ENCODE results near the gene ZSCAN22. TPM values are rescaled to one million over a fixed set of nuclear protein-coding genes. Genes with fewer than 3 reads are reported as not detected.

The ZSCAN22 gene
- total and polyA plus RNA-seq, 2 donors (not counting 3 experiments of a cell fraction or from before 2014, with no cell fraction given): 3.6 to 3.7 TPM

DNA sequence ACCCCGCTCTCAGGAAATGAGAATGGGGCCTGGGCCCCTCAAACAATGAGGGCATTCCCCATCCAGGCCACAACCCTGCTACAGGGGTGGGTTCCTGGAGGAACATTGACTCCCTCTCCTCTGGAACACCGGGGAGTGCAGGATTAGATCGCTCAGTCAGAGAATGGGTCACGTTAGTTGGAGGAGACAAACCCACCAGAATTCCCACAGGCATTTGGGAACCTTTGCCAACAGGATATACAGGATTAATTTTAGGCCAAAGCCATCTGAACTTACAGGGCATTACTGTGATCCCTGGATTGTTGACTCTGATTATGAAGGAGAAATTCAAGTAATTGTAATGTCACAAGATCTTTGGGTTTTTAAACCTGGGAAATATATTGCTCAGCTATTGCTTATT, 19.1 kb upstream of the ZSCAN22 start:
- POLR2A ChIA-PET: no interaction called here
- no peak for FAIRE-seq

More for the DNA sequence above, 19.1 kb upstream of the ZSCAN22 start:
- Histone ChIP-seq H2AFZ (ENCODE audit: low read depth, low read length) (no peak overlapping the region), H3K9ac (replicated peaks; ENCODE audit: extremely low read depth, insufficient read depth, low read length) (no peak overlapping the region), H3K79me2 (ENCODE audit: control insufficient read depth, insufficient read depth, low read length) (peaks cover 7% of the 10 kb centered on the region), H3K4me2 (ENCODE audit: insufficient read depth, low read length) (no peak overlapping the region), H3K4me3 (replicated peaks in 1 of 3; ENCODE audit: insufficient read depth in 1 of 3, low read depth in 1 of 3, low read length in 3 of 3) (no peak overlapping the region), H3K9me3 (replicated peaks; ENCODE audit: control insufficient read depth, insufficient read depth, low read length) (no peaks in the 10 kb centered on the region), H3K36me3 (ENCODE audit: control insufficient read depth in 2 of 2, extremely low read depth in 1 of 2, insufficient read depth in 2 of 2, low read length in 2 of 2) (peaks cover 0 to 11% of the 10 kb centered on the region in 2 experiments), H3K4me1 (ENCODE audit: control insufficient read depth, extremely low read depth, insufficient read depth, low read length) (peaks cover 9% of the 10 kb centered on the region), H3K27me3 (ENCODE audit: control insufficient read depth in 2 of 2, insufficient read depth in 2 of 2, low read length in 2 of 2) (no peaks in the 10 kb centered on the region), H3K27ac (ENCODE audit: insufficient read depth, low read depth, low read length) (no peak overlapping the region), H3K9me1 (replicated peaks; ENCODE audit: control insufficient read depth, extremely low read depth, insufficient read depth, low read length) (no peaks in the 10 kb centered on the region), H4K20me1 (replicated peaks; ENCODE audit: control insufficient read depth, extremely low read depth, insufficient read depth, low read length) (no peaks in the 10 kb centered on the region)
- dilution Hi-C loops (cut with MboI; ENCODE audit: extremely low pct_ligation_motif_present, low sequenced_read_pairs) (no loop called here), intact Hi-C loops (cut with micrococcal nuclease) (no loop called here)
- CTCF ChIA-PET: interaction anchor here (2.4 kb wide), 1 partner anchor 79 kb away, joined by 9 read pairs; the partner anchor contains the start of gene ZNF544
- no TSS peak for BruUV-seq (replicated peaks)
- TF ChIP-seq GATA2 (IDR thresholded peaks at IDR 0.05; ENCODE audit: insufficient read depth, insufficient read length, low read depth, low read length) (no peak), MAX (IDR thresholded peaks at IDR 0.05; ENCODE audit: insufficient read depth, insufficient read length) (no peak), EZH2 (IDR thresholded peaks at IDR 0.05; ENCODE audit: borderline replicate concordance, low read depth, low read length, severe bottlenecking) (no peak), CTCF (IDR thresholded peaks at IDR 0.05; ENCODE audit: extremely low read depth in 1 of 2, insufficient read depth in 1 of 2, low read depth in 1 of 2, low read length in 2 of 2) (no peak), POLR2A (IDR thresholded peaks at IDR 0.05; ENCODE audit: low read depth, low read length) (no peak), JUN (IDR thresholded peaks at IDR 0.05; ENCODE audit: borderline replicate concordance, insufficient read depth, insufficient read length, low read depth) (no peak), MYC (IDR thresholded peaks at IDR 0.05; ENCODE audit: low read depth, low read length) (no peak), FOS (IDR thresholded peaks at IDR 0.05; ENCODE audit: borderline replicate concordance, insufficient read depth, low read length) (no peak), POLR2AphosphoS5 (IDR thresholded peaks at IDR 0.05; ENCODE audit: insufficient read depth, low read depth, low read length) (no peak)
- DNase-seq (ENCODE audit: low read depth, low spot score): no peak
